IPS-NIHi7 (cell line): ENCODE measurements around the gene PGRMC2.

Source experiments
- DNase-seq: peaks from one replicate; pipeline ENCODE4 v3.0.0; 2012; ENCODE audit warnings: mixed read lengths; ENCODE audit errors: extremely low spot score

Gene PGRMC2, protein sequence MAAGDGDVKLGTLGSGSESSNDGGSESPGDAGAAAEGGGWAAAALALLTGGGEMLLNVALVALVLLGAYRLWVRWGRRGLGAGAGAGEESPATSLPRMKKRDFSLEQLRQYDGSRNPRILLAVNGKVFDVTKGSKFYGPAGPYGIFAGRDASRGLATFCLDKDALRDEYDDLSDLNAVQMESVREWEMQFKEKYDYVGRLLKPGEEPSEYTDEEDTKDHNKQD

DNA sequence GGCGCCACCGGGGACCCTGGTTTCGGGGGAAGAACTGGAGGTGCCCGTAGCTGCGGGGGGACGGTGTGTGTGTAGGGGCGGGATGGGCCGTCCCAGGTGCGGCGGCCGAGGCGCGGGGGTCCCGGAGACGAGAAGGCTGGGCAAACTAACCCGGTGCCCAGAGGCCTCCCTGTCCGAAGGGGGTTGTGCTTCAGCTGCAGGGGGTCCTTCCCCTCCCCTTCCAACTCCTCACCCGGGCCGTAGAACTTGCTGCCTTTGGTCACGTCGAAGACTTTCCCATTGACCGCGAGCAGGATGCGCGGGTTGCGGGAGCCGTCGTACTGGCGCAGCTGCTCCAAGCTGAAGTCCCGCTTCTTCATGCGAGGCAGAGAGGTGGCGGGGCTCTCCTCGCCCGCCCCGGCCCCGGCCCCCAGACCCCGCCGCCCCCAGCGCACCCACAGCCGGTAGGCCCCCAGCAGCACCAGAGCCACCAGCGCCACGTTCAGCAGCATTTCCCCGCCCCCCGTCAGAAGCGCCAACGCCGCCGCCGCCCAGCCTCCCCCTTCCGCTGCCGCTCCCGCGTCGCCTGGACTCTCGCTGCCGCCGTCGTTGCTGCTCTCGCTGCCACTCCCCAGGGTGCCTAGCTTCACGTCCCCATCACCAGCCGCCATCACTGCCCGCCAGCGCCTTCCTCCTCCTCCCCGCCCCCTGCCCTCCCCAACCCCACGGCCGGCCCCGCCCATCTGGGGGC, at the start of gene PGRMC2:
TSS of gene PGRMC2 (minus strand) at position 673 of the 730 bp plus-strand sequence. CDS start at position 650, 23 bp downstream.
- peak; percentile 45 for DNase-seq

DNA sequence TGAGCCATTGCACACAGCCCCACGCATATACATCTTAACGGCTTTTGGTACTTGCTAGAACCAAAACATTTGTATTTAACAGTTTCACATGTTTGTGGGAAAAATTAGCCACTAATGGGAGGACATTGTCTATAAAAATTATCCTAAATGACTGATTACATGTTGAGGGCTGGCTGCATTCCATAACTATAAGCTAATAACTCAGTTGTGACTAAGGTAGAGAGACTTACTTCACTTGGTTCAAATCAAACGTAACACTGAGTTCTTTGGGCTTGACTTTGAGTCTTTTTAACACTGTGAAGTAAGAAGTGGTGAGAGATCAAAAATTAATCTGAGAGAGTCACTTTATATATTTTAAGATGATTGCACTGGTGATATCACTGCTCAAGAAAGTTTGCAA, 47.9 kb upstream of the PGRMC2 start:
- DNase-seq, result no peak

DNA sequence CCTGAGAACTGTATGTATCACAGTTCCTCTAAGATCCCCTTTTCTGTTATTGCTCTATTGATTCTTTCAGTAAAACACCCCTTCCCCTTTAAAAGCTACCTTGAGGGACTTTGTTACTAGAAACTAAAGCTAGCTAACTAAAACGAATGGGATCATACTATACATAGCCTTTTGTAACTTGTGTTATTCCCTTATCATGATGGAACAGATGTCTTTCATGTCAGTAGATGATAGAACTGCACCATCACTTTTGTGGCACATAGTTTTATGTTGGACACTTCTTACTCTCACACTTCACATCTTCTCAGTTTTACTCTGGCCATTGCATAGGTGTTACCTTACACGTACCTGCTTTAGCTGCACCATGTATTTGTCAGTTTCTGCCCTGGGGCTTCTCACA, 46.6 kb upstream of the PGRMC2 start:
- no peak for DNase-seq

DNA sequence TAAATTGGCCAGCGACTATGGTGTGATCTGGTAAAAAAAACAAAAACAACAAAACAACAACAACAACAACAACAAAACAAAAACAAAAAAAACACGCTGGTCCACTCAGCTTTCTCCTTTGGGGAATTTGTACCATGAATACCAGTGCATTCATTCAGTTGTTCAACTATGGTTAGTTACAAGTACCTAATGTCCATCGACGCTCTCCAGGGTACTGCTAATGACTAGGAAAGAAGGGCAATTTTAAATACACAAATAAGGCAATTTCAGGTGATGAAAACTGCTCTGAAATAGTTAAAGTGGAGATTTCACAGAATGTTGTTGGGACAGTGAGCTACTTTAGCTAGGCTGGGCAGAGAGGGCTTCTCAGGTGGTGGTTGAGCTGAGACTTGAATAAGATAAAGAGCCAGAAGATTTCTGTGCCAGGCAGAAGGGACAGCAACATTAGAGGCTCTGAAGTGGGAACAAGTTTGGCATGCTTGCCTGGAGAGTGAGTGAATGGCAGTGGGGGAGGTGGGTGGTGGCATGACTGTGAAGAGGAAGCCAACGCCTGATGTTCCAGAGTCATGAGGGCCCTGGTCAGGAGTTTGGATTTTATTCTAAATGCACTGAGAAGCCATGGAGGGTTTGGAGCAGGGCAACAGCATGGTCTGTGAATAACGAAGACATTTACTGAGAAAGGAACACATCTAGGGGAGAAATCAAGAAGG, 45.9 kb upstream of the PGRMC2 start:
- no peak for DNase-seq

DNA sequence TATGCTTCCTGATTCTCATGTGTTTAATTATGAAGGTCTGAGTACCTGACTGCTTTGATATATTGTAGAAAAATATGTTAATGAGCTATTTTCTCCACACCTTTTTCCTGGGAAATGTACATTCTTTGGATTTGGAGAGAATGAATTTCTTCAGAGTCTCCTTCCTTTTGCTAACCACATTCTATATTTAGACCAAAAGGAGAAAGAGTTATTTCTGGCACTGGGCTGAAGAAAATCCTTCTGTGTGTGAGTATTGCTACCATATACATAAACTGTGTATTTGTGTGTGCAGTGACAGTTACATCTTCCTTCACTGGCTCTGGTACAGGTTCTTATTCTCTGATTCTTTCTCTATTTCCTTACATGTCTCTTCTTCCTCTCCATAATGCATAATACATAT, 44.5 kb upstream of the PGRMC2 start:
- no peak for DNase-seq

DNA sequence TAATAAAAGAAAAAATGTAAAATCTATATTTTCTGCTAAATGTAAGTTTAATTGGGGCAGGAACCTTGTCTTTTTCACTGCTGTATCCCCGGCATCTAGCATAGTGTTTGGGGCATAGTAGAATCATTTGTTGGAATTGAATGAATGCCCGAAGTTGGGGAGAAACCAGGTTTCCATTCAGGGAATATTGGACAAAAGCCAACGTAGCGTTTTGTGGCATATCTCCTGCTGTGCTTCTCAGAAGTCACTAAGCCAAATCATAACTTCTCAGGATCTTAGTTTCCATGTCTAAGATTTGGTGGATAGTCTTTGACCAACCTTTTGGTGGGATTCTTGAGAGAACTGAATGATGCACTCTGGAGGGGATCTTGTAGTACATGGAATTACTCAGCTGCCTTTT, 42.0 kb upstream of the PGRMC2 start:
- DNase-seq, result no peak

DNA sequence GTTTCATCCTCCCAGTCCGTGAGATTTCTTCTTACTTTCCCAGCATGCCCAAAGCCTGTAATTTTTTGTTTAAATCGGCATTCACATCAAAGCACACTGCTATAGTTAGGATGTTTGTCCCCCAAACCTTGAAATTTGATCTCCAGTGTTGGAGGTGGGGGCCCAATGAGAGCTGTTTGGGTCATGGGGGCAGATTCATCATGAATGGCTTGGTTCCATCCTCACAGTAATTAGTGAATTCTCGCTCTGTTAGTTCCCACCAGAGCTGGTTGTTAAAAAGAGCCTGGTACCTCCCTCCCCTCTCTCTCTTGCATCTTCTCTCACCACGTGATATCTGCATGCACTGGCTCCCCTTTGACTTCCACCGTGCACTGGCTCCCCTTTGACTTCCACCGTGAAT, 40.5 kb upstream of the PGRMC2 start:
- DNase-seq, result no peak

DNA sequence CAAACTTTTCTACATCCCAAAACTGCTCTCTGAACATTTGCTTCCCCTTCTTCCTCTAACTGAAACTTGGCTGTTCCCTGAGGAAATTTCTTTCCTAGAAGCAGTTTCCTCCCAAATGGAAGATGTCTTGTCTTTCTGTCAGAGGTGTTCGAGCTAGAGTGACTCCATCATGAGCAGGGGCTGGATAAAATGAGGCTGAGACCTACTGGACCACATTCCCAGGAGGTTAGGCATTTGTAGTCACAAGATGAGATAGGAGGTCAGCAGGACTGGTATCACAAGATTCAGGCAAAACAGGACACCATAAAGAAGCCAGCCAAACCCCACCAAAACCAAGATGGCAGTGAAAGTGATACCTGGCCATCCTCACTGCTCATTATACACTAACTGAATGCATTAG, 35.8 kb upstream of the PGRMC2 start:
- DNase-seq, result no peak

DNA sequence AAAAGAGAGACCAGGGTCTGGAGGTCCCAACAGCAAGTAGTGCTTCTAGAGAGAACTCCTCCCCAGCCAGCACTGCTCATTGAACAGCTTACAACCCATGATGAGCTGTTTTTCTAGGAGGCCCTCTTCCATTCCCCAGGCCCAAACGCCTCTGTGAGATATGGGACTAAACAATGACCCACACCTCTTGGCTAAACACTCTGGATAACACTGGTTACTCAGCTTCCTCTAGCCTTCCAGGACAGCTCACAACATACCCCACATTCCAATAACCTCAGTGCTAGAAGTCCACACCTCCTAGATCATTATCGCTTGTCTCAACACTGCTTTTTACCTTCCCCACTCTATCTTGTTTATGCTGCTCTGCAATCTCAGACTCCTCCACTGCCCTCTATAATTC, 35.4 kb upstream of the PGRMC2 start:
- DNase-seq, result no peak

DNA sequence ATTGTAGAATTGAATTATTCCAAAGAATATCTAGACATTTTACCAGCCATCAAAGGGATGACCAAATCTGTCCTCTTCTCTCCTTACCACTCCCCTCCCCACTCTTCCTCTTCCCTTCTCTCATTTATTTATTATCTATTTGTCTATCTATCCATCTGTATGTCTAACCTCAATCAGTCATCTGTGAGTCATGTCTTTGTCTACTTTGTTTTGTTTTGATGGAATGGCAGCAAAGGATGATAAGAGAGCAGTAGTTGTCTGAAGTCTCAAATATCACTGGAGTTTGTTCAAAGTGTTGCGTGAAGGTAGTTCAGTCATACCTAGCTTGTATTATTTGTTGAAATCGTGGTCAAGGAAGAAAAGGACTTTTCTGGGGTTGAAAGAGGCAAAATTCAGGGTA, 34.7 kb upstream of the PGRMC2 start:
- DNase-seq, result no peak

DNA sequence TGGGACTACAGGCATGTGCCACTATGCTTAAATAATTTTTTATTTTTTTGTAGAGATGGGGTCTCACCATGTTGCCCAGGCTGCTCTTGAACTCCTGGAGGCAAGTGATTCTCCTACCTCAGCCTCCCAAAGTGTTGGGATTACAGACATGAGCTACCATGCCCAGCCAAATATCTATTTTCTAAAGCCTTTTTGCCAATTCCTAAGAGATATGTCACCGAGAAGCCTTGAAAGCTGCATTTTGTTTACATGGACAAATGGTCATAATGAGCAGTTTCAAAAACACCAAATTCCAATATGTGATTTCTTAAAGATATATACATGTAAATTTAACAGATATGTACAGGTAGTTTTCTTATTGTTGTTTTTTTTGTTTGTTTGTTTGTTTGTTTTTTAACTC, 33.0 kb upstream of the PGRMC2 start:
- DNase-seq, result no peak

DNA sequence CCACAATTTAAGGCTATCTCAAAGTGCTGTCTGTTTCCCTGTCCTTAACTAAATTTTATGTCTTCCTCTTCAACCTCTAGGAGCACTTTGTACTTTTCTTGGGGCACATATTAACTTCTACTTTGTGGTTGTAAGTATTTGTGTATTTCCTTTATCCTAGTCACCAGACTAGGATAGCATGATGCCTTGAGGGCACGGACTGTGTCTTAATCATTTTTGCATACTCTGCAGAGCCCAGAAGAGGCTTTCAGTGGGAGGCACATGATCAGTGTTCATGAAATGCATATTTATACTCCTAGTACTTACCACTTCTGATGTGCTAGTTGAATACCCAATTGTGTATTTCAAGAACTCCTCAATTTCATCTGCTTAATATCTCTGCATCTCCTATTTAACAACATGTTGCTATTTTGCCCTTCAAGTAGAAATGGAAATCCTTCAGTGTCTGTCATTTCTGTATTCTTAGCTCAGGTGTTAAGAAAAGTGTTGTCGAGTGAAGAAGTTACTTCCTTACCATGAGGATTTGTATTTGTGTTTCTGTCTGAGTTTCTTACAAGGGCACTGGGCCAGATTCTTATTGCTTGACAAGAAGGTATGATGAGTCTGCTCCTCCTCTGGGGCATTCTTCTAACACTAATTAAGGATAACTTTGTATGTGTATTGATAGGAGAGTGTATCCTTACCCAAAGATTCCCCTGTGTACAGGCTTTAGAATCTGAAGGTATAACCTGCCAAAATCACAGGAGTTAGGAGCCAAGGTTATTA, 28.3 kb upstream of the PGRMC2 start:
- no peak for DNase-seq

DNA sequence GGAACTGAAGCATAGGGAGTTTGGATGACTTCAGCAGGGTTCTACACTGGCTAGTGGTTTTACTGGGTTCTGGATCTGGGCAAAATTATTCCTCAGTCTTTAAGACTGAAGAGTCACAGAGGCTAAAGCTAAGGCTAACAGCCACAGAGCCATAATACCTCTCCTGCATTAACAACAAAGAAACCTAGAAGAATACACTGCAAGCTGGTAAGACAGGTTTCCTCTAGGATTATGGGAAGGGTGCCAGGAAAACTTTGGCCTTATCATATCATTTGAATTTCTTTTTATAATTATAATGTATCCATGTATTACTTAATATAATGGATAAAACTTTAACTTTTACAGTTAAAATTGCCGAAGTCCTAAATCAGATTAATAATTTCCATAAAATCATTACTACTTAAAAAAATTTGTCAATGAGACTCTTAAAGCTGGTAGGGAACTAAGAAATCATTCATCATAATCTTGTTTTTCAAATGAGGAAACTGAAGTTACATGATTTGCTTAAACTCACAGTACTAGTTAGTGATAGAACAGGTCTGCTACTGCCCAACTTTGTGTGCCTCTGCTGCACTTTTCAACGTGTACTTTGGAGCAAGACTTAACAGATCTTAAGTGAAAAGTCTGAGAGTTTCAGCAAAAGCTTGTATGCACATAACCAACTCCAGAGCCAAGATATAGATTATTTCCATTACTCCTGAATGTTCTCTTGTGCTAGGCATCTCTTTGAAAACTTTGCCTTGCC, 24.2 kb upstream of the PGRMC2 start:
- DNase-seq, result no peak

DNA sequence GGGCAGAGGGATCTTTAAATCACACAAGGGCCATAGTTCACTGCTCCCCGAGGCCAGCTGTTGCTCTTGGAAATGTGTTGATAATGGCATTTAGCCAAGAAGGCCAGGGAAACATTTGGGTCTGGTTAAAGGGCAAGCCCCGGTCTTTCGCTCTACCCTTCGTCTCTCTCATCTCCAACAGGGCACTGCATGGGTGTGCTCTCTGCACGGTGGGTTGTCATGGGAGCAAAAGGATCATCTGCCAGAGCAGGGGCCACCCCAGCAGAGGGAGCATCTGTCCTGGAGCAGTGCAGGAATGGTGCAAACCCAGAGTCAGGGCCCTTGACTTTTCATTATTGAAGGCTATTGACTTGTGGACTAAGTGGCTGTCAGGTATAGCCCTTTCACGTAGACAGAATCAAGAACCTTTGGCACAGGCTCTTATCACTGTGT, 22.7 kb upstream of the PGRMC2 start:
- peak; percentile 51 for DNase-seq

DNA sequence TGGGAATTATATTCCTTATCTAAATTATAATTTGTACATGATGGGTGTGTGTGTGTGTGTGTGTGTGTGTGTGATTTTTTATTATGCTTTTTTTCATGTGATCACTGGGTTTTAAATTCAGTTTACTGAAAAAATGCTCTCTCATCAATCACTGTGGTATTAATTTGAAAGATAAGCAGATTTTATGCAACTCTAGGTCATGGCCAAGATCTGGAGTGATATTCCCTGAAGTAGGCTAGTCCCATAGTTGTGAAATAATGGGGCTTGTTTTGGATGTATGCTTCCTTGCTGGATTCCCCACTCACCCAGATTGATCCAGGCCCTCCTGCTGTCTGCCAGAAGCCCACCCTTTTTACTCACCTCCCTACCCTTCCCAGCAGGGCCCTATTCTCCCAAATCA, 22.0 kb upstream of the PGRMC2 start:
- no peak for DNase-seq

DNA sequence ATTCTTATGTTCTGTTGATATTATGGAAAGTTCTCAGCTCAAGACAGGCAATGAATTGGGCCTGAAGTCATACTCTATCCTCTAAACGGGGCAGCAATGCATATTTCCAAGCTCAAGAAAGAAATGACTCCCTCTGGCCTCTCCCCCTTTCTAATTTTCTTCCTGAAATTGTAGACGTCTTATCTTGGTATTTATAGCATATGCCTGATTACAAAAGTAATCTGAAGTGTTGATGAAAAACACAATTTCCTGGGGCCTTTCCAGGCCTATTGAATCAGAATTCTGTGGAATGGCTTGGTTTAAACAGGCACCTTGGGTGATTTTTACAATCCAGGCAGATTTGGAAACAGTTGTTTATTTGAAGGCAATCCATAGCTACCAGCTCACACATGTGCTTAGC, 21.4 kb upstream of the PGRMC2 start:
- DNase-seq, result no peak

DNA sequence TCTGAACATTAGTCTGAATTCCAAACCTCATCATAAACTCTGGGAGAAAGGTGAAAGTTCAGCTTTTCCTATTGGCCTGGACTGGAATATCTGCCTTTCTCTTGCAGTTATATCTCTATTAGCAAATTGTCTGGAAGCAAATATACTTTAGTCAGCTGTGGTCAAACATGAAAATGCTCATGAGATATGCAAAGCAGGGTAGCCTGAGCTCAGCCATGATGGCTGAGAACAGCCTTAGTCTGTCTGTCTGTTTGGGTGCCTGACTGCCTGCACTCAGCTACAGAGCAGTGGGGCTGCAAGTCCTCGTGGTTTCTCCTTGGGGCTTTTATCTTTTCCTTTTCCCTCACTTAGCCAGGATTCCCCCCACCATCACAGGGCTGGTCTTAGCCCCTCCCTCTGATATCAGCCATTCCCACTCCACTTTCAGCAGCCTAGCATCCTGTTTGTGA, 19.5 kb upstream of the PGRMC2 start:
- DNase-seq, result no peak

DNA sequence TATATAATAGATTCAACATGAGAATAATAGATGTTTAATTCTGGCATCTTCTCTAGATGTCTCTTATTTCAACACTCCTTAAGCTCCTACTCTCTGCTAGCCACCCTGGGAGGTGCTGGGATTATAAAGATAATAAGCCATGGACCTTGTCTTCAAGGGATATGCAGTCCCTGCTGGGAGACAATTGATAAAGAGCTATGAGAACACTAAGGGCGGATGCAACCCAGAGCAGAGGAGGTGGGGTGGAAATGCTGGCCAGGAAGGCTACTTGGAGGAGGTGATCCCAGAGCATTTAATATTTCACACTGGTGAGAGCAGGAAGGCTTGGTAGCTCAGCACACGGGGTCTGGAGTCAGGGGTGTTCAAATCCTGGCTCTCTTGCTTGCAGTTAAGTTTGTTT, 18.3 kb upstream of the PGRMC2 start:
- DNase-seq, result no peak

DNA sequence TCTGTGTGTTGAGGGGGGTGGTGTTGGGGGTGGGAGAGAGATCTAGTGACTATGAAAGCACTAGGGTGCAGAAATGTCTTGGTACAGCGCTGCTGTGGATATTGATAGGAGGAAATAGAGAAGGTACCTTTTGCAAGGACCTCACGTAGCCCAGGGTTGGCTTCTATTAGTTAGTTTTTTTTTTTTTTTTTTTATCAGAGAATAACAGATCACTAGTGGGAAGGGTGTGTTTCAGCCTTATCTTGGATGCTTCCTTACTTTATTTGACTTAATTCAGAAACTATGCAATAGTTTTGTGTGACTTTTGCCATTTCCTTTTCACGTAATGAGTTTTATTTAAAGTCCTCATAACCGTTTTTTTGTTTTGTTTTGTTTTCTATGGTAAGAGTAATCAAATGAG, 16.4 kb upstream of the PGRMC2 start:
- DNase-seq, result no peak

DNA sequence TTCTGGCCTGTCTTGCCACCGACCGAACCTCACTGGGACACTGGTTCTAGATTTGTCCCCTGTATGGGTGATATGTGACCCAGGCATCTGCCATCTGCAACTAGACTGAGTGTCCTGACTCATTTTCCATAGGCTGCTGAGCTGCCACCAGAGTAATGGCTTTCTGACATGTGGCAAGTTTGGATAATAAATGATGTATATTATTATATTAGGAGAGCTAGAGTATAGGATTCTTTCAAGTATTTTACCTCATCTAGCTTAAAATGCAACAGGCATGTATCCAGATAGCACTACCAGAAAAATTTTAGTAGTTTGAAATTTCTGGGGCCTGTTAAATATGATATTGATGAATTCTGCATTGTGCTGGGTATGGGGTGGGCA, 15.8 kb upstream of the PGRMC2 start:
- no peak for DNase-seq

DNA sequence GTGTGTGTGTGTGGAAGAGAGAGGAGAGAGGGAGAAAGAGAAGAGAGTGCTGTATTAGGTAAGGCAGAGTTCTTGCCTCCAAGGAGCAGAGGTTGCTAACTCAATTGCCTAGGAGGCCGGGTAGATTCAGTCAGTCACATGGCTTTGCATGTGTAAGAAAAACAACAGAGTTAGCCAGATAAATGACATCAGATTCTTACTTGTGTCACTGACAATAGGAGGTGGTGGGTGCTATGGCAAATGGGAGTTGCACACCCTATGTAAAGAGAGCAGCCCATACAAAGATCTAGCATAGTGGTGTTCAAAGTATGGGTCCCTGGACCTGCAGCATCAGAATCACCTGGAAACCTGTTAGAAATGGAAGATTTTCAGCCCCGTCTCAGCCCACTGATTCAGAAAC, 14.4 kb upstream of the PGRMC2 start:
- no peak for DNase-seq

DNA sequence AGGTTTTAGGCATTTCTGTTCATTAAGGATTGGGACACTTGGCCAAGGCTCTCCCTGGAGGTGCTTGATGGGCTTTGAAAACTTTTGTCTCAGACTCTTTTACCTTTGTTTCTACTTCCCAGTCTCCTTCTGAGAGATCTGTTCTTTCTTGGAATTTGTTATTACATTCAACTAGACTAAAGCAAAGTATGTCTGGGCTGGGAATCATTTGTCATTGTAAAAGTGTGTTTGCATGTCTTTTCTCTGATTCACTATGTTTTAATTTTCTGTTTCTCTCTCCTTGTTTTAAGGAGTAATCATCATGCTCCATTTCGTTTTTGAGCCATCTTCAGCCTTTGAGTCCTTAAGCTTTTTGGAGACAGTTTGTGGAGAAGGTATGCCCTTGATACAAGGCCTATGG, 12.2 kb upstream of the PGRMC2 start:
- no peak for DNase-seq
